HG02571 (cell line): Measurements from ENCODE around the gene ZNF837.
A peak's percentile ranks its signal among the peaks of the same experiment; 100 is the strongest.
"Not testable (repeated sequence)": the region's sequence is repeated elsewhere in the genome, so short reads cannot be mapped to it uniquely, and the experiment has no call there.

ENCODE experiments used
- ATAC-seq: cut with Tn5 transposase; IDR thresholded peaks from one replicate; pipeline ENCODE4 v1.9.1; 2021; ENCODE audit warnings: mild to moderate bottlenecking, moderate library complexity; ENCODE audit not compliant: unreplicated experiment

The ZNF837 gene

DNA sequence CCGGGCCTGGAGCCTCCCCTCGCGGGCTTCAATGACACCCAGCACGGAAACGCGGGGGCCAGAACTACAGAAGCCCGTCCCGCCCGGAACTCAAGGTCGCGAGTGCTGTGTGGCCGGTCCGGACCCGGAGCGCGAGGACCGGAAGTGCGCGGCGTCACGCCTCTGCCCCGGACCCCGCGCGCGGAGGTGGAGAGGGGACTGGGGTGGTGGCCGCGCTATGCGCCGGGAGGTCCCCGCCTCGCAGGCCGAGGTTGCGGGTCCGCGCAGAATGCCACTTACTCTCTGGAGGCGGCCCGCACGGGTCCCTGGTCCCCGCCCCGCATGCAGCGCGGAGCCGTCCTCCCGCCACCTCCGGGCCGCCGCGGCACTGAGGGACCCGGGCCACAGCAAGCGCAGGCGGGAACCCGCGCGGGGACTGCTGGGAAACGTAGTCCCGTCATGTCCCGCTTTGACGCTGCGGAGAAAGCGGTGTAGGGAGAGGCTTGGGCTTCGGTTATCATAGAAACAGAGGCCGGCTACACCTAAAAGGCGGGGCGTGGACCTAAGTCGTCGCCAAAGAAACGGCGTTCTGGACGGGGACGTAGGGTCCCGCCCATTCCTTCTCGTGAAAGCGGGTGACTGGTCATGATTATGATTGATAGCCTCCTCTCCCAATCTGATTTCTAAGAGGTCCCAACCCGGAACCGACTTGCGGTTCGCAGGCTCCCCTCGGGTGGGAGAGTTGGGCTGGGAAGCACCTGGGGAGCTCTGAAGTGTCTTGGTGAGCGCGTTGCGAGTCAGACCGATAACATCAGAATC is at the start of gene ZNF837:
Gene ZNF837, minus strand, starts transcription at position 369 of the 798 bp plus-strand sequence. CDS start 11,698 bp downstream, outside the sequence.
- ATAC-seq, result peak; percentile 78

DNA sequence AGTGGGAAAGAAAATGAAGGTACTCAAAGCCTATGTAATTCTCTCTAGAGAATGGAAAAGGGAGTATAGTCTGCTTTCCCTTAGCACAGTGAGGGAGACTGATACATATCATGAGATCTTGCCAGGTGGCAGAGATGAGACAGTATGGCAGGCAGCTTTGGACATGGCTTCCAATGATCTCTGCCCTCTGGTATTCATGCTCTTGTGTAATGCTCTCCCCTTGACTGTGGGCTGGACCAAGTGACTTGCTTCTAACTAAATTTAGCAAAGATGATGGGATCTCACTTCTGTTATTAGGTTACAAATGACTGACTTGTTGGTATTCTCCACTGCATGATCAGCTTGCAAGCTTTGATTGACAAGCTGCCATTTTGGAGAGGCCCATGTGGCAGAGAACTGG is 48.9 kb upstream of the ZNF837 start:
- no peak for ATAC-seq

DNA sequence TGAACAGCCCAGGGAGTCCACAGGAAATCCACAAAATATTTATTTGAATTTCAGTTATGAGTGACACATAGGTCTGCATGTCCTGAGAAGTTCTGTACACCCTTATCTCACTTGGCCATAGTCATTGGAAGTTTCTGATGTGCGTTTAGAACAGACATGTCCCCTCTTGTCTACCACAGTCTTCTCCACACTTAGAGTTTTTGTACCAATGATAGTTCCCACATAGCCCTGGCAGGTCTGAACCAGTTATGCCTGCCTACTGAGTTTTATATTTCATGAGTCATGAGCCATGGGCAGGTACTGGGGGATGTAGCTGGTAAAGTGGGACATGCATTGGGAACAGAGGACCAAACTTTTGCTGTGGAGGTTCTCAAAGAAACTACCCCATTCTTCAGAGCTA is 47.8 kb upstream of the ZNF837 start:
- no peak for ATAC-seq

DNA sequence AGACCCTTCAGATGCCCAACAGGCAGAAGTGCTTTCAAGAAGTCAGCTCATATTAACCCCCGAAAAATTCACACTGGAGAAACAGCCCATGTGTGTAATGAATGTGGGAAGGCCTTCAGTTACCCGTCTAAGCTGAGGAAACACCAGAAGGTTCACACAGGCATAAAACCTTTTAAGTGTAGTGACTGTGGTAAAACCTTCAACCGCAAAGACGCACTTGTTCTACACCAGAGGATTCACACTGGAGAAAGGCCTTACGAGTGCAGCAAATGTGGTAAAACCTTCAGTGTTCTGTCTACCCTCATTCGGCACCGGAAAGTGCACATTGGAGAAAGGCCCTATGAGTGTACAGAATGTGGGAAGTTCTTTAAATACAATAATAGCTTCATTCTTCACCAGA is 36.2 kb upstream of the ZNF837 start:
- ATAC-seq, result no peak

DNA sequence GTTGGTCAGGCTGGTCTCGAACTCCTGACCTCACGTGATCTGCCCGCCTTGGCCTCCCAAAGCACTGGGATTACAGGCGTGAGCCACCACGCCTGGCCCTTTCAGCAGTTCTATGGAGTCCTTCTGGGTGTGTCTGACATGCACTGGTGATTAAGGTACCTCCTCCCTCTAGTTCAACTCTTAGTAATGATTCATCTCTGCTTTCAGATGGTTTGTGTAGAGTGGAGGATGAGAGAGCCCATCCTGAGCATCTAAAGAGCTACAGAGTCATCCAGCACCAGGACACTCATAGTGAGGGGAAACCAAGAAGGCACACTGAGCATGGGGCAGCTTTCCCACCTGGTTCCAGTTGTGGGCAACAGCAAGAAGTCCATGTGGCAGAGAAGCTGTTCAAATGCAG is 35.8 kb upstream of the ZNF837 start:
- no peak for ATAC-seq

DNA sequence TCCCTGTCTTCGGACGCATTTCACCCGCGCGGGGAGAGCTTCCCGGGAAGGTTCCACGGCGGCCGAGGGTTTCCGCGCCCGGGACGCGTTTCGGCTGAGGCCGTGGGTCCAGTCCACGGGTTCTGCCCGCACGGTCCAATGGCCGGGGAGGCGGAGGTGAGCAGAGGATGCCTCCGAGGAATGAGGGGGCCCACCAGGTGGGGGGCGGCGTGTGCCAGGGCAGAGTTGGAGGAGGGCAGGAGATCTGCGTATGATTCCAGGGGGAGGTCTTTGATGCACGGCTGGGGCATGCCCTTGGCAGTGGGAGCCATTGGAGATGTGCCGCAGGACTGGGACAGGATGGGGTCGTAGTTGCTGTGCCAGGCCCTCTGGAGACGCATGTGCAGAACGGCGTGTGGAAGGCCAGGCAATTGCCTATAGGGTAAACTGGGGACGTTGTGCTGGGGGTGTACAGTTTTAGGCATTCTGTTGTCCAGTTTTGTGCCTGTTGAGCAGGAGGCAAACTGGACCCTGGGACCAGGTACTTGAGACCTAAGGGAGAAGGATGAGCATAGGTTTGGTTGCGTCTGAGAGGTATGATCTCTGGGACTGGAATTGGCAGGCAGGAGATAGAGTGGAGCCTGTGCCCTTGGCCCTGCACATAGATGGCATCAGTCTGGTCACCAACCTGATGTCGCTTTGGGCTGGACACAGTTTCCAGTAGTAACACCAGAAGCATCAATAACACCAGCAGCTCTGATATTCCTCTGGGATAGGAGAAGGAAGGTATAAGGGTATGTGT is 28.4 kb upstream of the ZNF837 start:
- peak; percentile 10 for ATAC-seq

DNA sequence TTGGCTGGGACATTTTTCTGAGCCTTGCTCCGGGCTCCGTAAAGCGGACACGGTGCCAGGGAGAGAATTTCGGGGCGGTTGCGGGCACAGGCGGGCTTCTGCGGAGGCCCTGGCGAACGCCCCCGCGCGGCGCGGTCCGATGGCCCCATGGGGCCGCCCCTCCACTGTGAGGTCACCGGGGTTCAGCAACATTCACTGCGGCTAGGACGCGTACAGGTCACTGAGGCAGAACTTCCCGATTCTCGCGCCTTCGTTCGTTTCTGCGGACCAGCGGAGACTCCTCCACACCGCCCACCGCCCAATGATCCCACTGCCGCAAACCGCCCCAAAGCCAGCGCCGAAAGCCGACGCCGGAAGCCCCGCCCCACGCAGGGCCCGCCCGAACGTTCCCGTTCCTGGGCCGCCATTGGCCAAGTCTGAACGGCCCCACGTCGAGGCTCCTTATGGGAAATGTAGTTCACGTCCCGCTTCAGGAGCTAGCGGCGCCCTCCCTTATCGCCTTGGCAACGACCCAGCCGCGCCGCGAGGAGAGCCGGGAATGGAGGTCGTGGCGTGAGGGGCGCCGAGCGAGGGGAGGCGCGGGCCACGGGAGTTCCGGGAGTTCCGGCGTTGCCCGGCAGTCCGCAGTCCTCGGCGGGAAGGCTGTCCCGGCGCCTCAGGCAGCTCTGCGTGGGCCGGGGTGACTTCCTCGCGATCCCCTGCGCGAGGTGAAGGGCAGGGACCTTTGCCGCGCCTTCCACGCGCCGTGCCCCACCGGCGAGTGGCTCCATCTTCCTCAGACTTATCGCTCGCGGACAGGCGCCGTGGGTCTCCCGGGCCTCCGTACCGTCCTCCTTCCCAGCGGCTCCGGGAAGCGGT is 27.6 kb upstream of the ZNF837 start, which contains the start of gene ZNF584:
Gene ZNF584, plus strand, starts transcription at position 498 of the 858 bp plus-strand sequence. CDS start 499 bp downstream, outside the sequence.
- ATAC-seq, result peak; percentile 83

DNA sequence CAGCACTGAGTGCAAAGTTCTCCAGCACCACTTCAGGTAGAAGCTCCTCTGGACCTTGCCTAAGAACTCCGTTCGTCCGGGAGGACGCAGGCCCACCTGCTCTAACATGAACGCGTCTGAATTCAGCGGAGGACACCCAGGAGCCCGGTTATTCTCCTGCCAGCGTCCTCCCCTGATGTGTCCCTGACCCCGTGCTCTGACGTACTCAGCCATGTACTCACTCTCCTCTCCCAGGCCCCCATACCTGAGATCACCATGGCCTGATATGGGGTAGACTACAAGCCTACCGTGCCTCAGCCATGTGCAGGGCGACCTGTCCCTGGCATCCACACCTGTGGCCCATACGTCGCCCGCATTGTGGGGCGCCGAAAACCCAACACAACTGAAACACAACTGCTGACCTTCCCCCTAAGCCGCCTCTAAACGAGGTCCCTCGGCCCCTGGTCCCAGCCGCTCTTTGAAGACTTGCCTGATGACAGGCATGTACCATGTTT is 26.9 kb upstream of the ZNF837 start:
- no peak for ATAC-seq

DNA sequence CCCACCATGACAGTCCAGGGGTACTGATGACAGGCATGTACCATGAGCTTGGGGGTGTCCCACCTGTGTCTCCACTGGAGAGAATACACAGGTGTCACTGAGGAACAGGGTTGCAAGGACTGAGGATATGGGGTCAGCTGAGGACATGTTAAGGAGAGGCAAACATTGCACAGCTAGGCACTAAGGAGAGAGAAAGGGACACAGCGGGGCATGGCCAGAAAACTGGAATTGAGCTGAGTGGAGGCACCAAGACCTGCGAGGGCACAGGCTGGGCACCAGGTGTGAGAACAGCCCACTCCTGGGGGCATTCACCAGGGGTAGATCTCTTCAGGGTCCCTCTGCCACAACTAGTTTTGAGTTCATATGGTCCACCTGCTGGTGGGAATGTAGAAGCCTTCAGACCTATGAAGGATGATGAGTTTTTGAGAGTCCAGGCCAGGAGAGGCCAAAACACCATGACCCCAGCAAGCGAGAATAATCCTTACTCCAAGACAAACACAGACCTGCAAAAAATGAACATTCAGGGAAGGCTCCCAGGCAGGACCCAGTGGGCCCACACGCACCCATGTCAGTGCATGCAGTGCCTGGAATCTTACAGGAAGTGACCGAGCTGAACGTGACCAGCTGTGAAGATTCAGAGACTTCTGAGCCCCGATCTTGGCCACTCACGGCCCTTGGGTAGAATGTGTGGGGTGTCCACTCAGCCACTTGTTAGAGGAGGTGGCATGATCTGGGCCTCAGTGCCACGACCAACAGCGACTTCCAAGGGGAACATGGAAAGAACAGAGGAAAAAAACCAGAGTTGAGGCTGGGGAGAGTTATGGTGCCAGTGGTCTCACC is 26.2 kb upstream of the ZNF837 start:
- no peak for ATAC-seq

DNA sequence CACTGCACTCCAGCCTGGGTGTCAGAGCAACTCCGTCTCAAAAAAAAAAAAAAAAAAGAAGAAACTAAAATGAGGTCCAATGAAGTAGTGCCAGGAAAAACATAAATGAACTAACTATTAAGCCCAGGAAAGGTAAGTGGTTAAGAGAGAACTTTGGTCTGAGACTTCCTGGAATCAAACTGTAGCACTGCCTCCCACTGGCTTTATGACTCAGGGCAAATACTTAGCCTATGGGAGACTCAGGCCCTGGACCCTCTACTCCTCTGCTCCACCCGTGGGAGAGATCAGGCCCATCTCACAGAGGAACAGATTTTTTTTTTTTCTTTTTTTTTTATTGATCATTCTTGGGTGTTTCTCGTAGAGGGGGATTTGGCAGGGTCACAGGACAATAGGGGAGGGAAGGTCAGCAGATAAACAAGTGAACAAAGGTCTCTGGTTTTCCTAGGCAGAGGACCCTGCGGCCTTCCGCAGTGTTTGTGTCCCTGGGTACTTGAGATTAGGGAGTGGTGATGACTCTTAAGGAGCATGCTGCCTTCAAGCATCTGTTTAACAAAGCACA is 23.2 kb upstream of the ZNF837 start:
- not testable (repeated sequence) for ATAC-seq

DNA sequence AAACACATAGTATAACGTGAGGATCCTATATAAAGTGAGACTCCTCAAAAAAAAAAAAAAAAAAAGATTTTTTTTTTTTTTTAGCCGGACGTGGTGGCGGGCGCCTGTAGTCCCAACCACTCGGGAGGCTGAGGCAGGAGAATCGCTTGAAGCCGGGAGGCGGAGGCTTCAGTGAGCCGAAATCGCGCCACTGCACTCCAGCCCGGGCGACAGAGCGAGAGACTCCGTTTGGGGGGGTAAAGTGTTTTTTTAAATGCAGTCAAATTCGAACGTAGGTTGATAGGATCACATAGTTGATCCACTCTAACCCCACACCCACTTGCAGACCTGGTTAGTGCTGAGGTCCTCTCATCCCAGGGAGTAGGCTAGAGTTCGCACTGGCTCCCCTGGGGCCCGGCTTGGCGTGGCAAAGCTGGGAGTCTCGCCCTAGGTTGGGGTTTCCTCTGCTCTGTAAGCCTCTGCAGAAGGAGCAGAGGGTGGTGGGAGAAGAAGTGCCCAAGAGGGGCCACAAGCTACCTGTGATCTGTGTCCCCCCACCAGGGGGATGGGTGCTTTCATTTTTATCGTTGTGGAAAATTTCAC is 21.1 kb upstream of the ZNF837 start:
- ATAC-seq, result no peak

DNA sequence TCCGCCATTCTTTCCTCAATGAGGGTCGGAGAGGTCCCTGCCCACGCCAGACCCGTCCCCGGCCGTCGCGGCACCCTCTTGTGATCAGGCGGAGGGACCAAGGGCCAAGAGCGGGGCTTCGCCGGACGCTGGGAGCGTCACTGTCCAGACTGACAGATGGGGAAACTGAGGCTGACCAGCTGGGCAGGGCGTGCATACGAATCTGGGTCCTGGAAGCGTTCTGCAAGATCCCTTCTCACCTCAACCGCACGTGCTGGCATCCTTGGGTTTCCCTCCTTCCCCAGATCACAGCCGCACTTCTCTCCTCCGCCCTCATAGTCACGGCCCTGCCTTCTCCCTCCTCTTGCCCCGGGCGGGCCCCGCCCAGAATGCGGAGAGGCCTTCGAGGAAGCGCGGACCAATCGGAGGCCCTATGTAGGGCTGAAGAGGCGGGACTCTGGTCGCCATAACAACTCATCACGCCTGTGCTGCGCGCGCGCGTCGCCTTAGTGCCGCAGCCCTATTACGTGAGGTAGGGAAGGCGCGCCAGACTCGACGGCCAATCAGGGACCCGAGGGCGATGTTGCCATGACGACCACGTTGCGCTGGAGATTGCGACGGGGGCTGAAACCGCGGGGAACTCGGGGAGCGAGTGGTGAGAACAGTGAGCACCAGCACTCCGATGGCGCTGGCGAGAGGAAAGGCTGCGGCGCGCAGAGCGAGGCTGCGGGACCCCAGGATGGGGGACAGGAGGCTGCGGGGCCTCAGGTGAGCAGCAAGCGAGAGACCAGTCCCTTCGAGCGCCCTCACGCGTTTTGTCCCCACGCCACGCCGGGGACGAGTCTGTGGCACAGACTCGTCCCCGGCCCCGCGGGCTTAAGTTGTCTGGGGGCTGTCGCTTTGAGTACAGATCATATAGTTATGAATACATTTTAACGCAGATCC is 20.3 kb upstream of the ZNF837 start:
- peak; percentile 97 for ATAC-seq

DNA sequence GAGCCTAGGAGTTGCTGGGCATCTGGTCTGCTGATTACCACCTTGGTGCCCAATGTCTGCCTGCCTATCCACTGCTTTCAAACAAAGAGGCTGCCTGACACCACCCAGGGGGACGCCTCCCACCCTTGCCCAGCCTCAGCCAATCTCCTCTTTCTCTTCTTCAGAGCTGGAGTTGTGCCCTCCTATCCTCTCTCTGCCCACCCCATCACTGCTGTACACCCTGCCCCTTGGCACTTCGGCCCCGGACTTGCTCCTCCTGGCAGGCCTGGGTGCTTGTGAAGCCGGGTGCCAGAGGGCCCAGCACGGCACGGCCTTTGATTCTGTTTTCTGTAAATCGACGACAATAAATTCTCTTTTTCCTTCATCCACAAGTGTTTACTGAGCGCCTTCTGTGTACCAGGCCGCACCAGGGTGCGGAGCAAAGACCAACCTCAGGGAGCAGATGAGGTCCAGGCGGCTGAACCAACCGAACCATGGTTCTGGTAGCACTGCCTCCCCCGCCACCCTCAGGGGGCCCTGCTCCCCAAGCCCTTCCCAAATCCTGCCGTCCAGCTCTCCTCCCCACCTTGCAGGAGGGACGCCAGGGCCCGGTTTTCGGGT is 19.6 kb upstream of the ZNF837 start:
- ATAC-seq, result no peak

DNA sequence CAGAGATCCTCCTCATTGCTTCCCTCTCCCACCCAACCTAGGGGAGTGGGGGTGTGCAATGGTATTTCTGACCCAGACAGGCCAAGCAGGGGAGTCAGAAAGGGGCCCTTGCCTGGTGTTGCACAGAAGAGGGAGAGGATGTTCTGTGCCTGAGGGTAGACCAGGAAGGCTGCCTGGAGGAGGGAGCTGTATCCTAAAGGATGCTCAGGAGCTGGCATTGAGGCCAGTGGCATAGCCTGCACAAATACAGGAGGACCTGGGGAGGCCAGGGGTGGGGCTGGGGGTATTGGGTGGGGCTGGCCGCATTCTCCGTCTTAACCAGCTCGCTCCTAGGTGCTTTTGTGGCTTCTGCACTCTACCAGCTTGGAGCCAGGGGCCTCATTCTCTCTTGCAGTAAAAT is 19.1 kb upstream of the ZNF837 start:
- no peak for ATAC-seq

DNA sequence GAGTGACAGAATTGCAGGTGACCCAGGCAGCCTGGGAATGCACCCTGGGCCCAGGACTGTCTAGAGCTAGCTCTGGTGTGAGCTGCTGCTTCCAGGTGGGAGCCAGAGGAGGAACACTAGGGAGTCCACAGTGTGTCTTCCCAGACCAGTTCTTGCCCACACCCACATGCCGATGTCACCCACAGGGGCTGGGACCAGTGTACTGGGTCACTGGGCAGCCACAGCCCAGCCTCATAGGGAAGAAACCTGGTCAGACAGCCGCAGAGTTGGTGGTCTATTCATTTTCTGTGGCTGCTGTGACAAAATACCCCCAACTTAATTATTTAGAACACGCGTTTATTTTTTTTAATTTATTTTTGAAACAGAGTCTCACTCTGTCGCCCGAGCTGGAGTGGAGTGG is 17.7 kb upstream of the ZNF837 start:
- no peak for ATAC-seq

DNA sequence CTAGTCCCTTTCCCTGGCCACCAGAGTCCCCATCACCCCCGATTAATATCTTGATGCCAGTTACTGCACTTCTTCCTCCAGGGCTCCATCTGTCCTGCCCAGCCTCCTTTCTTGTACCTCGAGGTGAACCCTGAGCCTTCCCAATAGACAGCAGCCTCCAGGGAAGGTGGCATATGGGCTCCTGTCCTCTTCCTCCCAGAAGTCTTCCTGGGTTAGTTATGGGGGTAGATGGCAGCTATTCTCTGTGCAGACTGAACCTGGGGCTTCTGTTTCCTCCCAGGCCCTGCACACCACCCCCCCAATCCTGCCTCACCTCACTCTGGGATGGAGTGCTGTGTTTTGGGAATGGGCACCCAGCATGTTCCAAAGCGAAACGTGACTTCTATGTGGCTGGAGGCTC is 17.3 kb upstream of the ZNF837 start:
- ATAC-seq, result no peak

DNA sequence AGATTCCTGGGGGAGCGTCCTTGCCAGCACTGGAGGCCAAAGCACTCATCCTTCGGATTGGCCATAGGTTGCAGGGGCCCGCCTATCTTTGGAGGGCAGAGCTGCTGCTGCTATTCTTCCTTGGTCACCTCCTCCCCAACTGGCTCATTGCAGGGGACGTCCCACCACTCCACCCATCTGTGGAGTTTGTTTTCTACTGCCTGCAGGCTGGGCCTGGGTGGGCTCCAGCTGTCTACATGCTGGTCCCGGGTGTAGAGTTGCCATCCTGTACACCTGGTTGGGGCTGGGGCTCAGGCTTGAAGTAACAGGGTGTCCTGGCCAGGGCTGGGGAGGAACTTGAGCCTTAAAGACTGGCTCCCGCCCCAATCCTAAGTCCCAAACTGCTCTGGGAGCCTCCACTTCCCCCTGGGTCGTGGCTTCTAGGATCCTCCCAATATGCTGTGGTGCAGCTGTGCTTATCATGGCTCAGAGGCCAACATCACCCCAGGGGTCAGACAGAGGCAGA is 16.8 kb upstream of the ZNF837 start:
- ATAC-seq, result no peak
